Activated CD4-positive, alpha-beta T cell treated with anti-CD3 and anti-CD28 coated beads for 24 hours (primary cell): ENCODE measurements around the gene TRIB2.
"Not testable (repeated sequence)": the region's sequence is repeated elsewhere in the genome, so short reads cannot be mapped to it uniquely, and the experiment has no call there.

Experiments used
- DNase-seq, 2 donors: peaks; one replicate each; pipeline ENCODE4 v3.0.0-alpha.2; 2020; ENCODE audit warnings: low read depth in 2 of 2

Gene TRIB2

GRCh38 chr2:12716282-12717190 lies at the start of gene TRIB2:
TSS of gene TRIB2 (plus strand) at chr2:12716936. CDS start at chr2:12718308, 1,372 bp downstream.
- DNase-seq, result peak; percentile 76 to 78

- no peak for DNase-seq
Observed at GRCh38 chr2:12669036-12669435, 47.7 kb upstream of the TRIB2 start.

- DNase-seq, result no peak
Observed at GRCh38 chr2:12672711-12673315, 43.9 kb upstream of the TRIB2 start.

DNA sequence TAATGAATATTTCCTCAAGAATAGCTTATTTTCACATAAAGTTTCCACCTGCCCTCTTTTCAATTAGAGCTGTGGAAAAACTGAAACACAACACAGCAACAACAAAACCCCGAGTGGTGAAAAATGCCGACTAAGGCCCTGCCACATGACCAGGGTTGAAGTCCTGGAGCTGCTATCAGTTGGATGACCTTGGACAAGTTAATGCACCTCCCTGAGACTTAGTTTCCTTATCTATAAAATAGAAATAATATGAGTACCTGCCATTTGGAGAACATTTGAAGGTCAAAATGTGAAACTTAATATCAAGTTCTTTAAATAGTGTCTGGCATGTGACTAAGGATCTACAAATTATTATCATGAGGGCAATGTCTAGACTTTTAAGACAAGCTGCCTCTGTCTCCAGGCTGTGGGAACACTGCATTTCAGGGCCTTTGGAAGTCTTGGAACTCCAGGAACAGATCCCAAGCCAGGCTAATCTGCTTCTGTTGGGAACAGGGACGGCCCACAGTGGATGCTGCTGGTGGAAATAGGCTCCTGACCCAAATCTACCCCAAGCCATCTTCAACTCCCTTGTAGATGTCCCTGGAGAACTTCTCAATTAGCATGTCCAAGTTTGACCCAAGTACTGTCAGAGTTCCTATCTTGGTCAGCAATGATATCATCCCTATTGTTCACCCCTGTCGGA lies 42.0 kb upstream of the TRIB2 start:
- DNase-seq, result no peak

GRCh38 chr2:12675352-12675795 lies 41.4 kb upstream of the TRIB2 start:
- DNase-seq, result no peak

GRCh38 chr2:12675801-12676200 lies 40.9 kb upstream of the TRIB2 start:
- DNase-seq, result no peak

DNA sequence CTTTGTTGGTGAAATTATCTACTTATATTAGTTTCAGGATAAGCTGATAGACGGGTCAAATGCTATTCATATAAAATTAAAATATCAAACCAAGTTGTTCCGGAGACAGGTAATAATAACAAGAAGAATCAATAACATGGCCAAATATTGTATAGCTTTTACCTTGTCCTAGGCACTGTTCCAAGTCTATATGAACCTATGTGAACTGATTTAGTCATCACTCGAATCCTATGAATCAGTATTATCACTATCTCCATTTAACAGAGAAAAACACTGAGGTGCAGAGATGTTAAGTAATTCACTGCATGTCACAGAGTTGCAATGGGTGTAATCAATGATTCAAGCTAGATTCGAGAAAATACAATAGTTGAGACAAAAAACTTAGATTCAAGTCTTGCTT lies 40.0 kb upstream of the TRIB2 start:
- DNase-seq, result no peak

- DNase-seq, result no peak
Observed at GRCh38 chr2:12678186-12678585, 38.5 kb upstream of the TRIB2 start.

GRCh38 chr2:12679550-12680072 lies 37.1 kb upstream of the TRIB2 start:
- no peak for DNase-seq

- DNase-seq, result not testable (repeated sequence)
Observed at GRCh38 chr2:12680115-12680514, 36.6 kb upstream of the TRIB2 start.

GRCh38 chr2:12682017-12682416 lies 34.7 kb upstream of the TRIB2 start:
- DNase-seq, result no peak

GRCh38 chr2:12683457-12684100 lies 33.2 kb upstream of the TRIB2 start:
- no peak for DNase-seq

DNA sequence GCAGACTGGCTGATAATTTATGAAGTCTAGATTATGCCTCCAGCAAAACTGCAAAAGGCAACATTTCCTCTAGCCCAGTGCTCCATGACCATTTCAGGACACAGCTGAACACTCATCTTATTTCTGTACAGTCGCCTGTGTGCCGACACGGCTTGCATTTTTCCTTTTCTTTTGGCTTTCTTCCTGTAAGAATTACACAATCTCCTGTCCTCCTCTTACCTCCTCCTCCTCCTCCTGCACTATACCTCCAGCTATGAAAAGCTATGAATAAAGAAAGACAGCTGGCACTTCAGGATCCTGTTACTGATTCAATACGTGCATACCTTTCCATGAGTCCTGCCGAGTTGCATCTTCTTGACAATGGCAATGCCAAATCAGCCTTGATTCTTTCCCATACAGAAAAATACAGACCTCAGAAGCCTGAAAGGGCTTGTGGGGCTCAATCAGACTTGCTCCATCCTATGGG lies 32.2 kb upstream of the TRIB2 start:
- DNase-seq, result no peak

DNA sequence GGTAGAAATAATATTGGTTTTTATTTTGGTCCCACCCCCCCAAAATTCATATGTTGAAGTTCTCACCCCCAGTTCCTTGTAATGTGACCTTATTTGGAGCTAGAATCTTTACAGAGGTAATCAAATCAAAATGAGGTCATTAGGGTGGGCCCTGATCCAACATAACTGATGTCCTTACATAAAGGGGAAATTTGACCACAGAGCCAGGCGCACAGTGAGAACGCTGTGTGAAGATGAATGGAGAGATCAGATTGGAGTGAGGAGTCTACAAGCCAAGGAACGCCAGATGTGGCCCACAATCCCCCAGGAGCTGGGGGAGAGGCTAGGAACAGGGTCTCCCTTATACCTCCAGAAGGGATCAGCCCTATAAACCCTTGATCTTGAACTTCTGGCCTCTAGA lies 31.6 kb upstream of the TRIB2 start:
- DNase-seq, result no peak

GRCh38 chr2:12685956-12686355 lies 30.8 kb upstream of the TRIB2 start:
- DNase-seq, result no peak

DNA sequence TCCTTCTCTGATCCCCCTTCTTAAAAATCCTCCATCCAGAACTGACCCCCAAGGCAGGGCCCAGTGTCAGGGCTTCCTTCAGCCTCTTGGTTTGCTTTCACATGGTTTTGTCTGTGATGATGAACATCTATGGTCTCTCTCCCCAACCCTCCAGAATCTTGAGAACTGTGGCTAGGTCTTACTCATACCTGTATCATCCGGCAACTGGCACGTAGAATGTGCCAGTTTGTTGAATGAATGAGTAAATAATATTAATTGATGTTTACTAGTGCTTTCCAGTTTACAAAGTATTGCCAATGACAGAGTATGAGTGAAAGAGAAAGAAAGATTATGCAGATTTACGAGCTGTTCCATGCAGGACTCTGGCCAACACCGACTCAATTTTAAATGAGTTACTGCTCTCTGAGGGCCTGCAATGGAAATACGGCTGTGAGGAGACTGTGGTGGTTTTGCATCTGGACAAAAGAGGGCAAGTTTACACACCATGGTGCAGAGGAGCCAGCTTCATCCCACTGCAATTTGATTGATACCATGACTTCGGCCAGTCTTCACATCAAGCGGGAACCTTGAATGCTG lies 29.9 kb upstream of the TRIB2 start:
- DNase-seq, result no peak

- no peak for DNase-seq
Observed at GRCh38 chr2:12688091-12688490, 28.6 kb upstream of the TRIB2 start.

GRCh38 chr2:12688893-12689292 lies 27.8 kb upstream of the TRIB2 start:
- no peak for DNase-seq

- no peak for DNase-seq
Observed at GRCh38 chr2:12693509-12693908, 23.2 kb upstream of the TRIB2 start.

DNA sequence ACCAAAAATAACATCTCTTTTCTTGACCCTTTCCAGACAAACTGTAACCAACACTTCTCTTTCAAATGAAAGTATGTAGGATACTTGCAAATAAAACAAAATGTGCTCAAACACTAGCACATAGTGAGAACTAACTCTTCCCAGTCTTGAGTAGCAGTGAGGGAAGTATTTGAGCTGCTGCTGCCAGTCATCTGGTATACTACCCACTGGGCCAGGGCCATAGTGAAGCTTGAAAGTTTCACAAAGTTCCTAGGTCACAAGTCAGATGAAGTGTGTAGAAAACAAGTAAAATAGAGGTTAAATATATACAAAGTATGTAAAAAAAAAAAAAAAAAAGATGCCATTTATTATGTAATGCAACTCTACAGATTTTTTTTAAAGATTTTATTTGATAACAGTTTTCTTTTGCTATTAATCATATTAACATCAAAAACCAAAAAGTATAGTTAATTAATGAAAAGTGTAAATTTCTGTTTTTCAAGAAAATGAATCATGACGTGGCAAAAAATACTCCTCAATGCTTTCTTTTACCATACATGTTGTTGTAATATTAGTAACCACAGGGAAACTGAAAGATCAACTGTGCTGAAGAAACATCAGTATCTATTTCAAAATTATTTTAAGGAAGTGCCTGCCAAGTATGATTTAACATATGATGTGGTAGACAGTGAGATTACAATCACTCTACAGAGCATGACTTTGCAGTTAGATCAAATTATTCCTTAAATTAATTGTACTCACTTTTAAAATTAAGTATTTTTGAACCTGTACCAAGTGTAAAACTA lies 21.6 kb upstream of the TRIB2 start:
- DNase-seq, result no peak

- DNase-seq, result no peak
Observed at GRCh38 chr2:12697617-12698016, 19.1 kb upstream of the TRIB2 start.
